ENCODE measurements around the gene TSPAN1.

GRCh38 chr1:46131712-46132528, 43.0 kb upstream of the TSPAN1 start:
- TF ChIP-seq CTCF (IDR thresholded peaks at IDR 0.05) (no peak), POLR2A (IDR thresholded peaks at IDR 0.05) (no peak)

Measured in uterus (tissue), 2 donors.